ENCODE results near the gene GID8. TPM values are rescaled to one million over a fixed set of nuclear protein-coding genes. Genes with fewer than 3 reads are reported as not detected.

Gene GID8
- polyA plus RNA-seq, 2 donors = 16.2 to 30.0 TPM

DNA sequence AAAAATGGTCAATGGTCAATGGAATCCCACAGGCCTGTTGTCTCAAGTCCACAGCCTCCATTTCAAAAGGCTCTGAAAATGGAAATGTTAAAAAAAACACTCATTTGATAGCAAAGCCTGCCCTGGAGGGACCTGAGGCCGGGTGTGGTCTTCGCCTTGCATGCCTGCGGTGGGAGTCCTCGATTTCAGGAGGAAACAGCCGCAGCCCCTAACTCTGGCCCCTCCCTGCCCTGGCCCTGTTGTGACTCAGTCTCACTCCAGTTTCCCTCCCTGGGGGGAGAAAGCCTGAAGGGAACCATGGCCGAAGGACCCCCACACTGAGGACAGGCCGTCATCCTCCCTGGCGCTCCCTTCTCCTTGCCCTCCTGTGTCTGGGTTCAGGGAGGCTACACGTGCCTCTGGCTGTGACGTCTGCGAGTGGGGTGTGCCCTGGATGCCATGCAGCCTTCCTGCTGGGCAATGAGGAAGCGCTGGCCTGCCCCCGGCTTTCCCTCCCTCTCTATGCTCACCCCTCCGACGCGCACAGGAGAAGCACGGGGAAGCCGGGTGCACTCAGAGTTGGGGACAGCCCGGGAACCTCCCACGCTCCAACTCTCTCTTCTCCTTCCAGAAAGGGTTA lies 59.6 kb downstream of the GID8 start:
- 24% methylated on average over 20 of the region's 20 CpGs for whole genome bisulfite sequencing, 2 donors

More for the DNA sequence above, 59.6 kb downstream of the GID8 start:
- no peaks in the 10 kb centered on the region for H3K4me1 ChIP-seq (ENCODE audit: control insufficient read depth in 2 of 2, insufficient read depth in 2 of 2, low read length in 1 of 2)
- H3K9me3 ChIP-seq (ENCODE audit: control insufficient read depth in 2 of 2, insufficient read depth in 1 of 2, low read depth in 1 of 2, low read length in 1 of 2) = peaks cover 0 to 4% of the 10 kb centered on the region in 2 donors
- no peaks in the 10 kb centered on the region for H3K36me3 ChIP-seq (ENCODE audit: control insufficient read depth in 2 of 2, insufficient read depth in 2 of 2, low read length in 1 of 2)
- H3K27me3 ChIP-seq (ENCODE audit: control insufficient read depth in 1 of 2, insufficient read depth in 2 of 2, low read length in 2 of 2) = peaks cover 3 to 15% of the 10 kb centered on the region in 2 donors
- no peak overlapping the region for H3K4me3 ChIP-seq (ENCODE audit: low read depth in 1 of 2, low read length in 2 of 2)
- H3K27ac ChIP-seq (ENCODE audit: low read depth in 2 of 2, low read length in 1 of 2) = no peak overlapping the region

Other genes starting within 250 kb of the GID8 start
- under 1 TPM; 0.02 TPM for gene NTSR1, start 229.3 kb upstream of the GID8 start, polyA plus RNA-seq
- 1 to 10 TPM; 5.1 to 6.2 TPM for gene MRGBP, start 141.7 kb upstream of the GID8 start, polyA plus RNA-seq
- 10 to 100 TPM; 16.9 to 35.6 TPM for gene OGFR, start 133.3 kb upstream of the GID8 start, polyA plus RNA-seq
- gene COL9A3, start 121.1 kb upstream of the GID8 start, polyA plus RNA-seq = 1 to 10 TPM; 1.4 to 3.8 TPM
- gene TCFL5, start 76.3 kb upstream of the GID8 start, polyA plus RNA-seq = 1 to 10 TPM; 2.8 to 3.5 TPM
- gene DIDO1, start 11.6 kb upstream of the GID8 start, polyA plus RNA-seq = 10 to 100 TPM; 17.3 TPM
- gene SLC17A9, start 14.6 kb downstream of the GID8 start, polyA plus RNA-seq = 1 to 10 TPM; 1.0 to 3.3 TPM
- not detected for gene BHLHE23, start 68.8 kb downstream of the GID8 start, polyA plus RNA-seq